KOPT-K1 (cell line): ENCODE measurements around the gene SLC16A14.

Experiments used
- H3K27ac ChIP-seq: fragments of 200-600 bp; sonication (generic); 2 replicates; pipeline ENCODE4 v1.5.1; 2016; ENCODE audit warnings: antibody characterized with exemption, mild to moderate bottlenecking, low read depth, low read length; ENCODE audit not compliant: poor library complexity, severe bottlenecking
- H3K36me3 ChIP-seq: fragments of 200-600 bp; sonication (generic); 2 replicates; pipeline ENCODE4 v1.5.1; 2017; ENCODE audit warnings: antibody characterized with exemption, mild to moderate bottlenecking, low read length, moderate library complexity; ENCODE audit not compliant: insufficient read depth
- H3K9me3 ChIP-seq: fragments of 200-600 bp; sonication (generic); 2 replicates; pipeline ENCODE4 v1.5.1; 2017; ENCODE audit warnings: antibody characterized with exemption, low read length, mild to moderate bottlenecking; ENCODE audit not compliant: insufficient read depth, poor library complexity, severe bottlenecking

SLC16A14 gene

GRCh38 chr2:230008708-230009066 lies 60.0 kb downstream of the SLC16A14 start:
- no peak overlapping the region for H3K27ac ChIP-seq
- no peaks in the 10 kb centered on the region for H3K9me3 ChIP-seq
- H3K36me3 ChIP-seq = no peaks in the 10 kb centered on the region

DNA sequence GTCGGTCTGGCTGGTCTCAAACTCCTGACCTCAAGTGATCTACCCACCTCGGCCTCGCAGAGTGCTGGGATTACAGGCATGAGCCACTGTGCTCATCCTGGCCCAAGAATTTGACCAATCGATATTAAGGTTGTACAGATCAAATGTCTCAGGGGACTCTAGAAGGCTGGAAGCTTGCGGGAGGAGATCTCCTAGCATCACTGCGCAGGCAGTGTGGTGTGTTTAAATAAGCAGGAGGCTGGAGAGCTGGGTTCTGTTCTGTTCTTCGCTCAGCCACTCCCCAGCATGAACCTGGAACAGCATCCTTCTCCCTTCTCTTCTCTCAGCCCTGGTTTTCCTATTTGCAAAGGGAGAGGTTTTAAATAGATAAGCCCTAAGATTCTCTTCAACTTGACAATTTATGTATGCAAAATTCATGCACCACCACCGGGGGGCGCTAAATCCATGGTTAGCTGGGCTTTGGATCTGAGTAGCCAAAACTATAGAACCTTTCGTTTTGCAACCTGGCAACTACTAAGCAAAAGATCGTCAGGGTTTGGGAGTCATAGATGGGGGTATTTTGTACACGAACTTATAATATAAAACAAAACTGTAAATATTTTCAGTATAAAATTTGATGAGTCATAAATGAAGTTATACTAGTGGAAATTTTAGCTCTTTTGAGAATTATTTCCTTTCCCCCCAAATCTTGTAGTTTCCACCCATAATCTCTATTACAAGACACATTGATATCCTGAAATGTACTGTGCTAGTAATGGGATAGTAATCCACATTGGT lies 60.6 kb downstream of the SLC16A14 start:
- H3K36me3 ChIP-seq = no peaks in the 10 kb centered on the region
- H3K9me3 ChIP-seq = no peaks in the 10 kb centered on the region
- H3K27ac ChIP-seq = no peak overlapping the region

DNA sequence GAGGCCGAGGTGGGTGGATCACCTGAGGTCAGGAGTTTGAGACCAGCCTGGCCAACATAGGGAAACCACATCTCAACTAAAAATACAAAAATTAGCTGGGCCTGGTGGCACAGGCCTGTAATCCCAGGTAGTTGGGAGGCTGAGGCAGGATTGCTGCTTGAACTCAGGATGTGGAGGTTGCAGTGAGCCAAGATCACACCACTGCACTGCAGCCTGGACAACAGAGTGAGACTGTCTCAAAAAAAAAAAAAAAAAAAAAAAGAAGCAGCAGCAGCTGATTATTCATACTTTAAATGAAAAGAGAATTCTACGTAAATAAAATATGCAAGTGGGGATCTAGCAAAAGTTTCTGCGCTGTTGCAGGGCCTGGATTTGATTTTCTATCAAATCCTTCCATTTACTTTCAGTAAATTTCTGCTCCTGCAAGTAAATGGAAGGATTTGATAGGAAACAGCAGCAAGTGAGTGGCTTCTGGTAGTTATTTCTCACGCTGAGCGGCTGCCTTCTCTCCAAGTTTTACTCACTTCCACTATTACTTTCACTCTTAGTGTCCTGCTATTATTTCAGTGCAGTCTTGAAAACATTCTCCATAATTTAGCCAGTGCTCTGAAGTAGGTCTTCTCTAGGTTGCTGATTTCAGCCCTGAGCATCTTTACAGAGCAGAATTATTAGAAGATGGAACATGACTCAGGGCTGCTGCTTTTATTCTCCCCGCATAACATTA lies 68.4 kb downstream of the SLC16A14 start:
- H3K27ac ChIP-seq = no peak overlapping the region
- no peaks in the 10 kb centered on the region for H3K36me3 ChIP-seq
- no peaks in the 10 kb centered on the region for H3K9me3 ChIP-seq

DNA sequence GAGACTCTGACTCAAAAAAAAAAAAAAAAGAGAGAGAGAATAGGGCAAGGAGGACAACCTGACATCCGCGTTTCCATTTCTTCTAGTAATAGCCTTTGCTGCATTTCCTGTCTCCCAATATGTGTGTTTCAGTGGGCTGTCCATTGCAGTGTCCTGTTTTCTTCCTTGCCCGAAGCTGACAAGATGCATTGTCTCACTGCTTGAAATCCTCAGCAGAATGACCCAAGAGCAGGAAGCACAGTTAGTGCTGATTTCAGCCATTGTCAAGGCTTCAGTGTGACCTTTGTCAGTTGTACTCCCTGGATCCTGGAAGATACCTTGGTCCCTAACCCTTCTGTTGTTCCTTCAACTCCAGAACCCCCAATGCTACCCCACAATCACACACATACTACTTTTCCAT lies 71.2 kb downstream of the SLC16A14 start:
- Histone ChIP-seq H3K27ac (no peak overlapping the region), H3K9me3 (no peaks in the 10 kb centered on the region)

GRCh38 chr2:229996320-229996719 lies 72.4 kb downstream of the SLC16A14 start:
- Histone ChIP-seq H3K27ac (no peak overlapping the region), H3K36me3 (no peaks in the 10 kb centered on the region), H3K9me3 (no peaks in the 10 kb centered on the region)

More for the DNA sequence above, 71.2 kb downstream of the SLC16A14 start:
- H3K36me3 ChIP-seq = no peaks in the 10 kb centered on the region

GRCh38 chr2:229993236-229993635 lies 75.5 kb downstream of the SLC16A14 start:
- H3K9me3 ChIP-seq = no peaks in the 10 kb centered on the region
- no peak overlapping the region for H3K27ac ChIP-seq
- no peaks in the 10 kb centered on the region for H3K36me3 ChIP-seq
